Body of pancreas (tissue), 4 donors: ENCODE data around the gene THTPA.

ENCODE experiments used
- CTCF ChIP-seq, 7 experiments: fragments of 450-650 bp in 4 of 7; fragments of 200-600 bp in 3 of 7; sonication (generic) in 3 of 7; IDR thresholded peaks; one replicate each; pipeline ENCODE4 v1.5.1; 2016 to 2019; ENCODE audit warnings: antibody characterized with exemption in 7 of 7
- POLR2A ChIP-seq, 3 donors: fragments of 450-650 bp; IDR thresholded peaks; one replicate each; pipeline ENCODE4 v1.6.1; 2016; ENCODE audit warnings: antibody characterized with exemption in 3 of 3, mild to moderate bottlenecking in 2 of 3

GRCh38 chr14:23604675-23605170, 48.7 kb downstream of the THTPA start:
- TF ChIP-seq CTCF (IDR thresholded peaks at IDR 0.05) (no peak), POLR2A (IDR thresholded peaks at IDR 0.05) (no peak)
